HL-60 (cell line): ENCODE measurements around the gene ETHE1.
A peak's percentile ranks its signal among the peaks of the same experiment; 100 is the strongest.

Experiments
- DNase-seq, 2 experiments: peaks; one replicate each; pipeline ENCODE4 v3.0.0-alpha.2; 2010 to 2020; ENCODE audit warnings: low read depth in 1 of 2, low spot score in 1 of 2
- H3K27ac ChIP-seq: fragments of 250-450 bp; sonication (Bioruptor Pico); replicated peaks from 2 replicates; pipeline ENCODE4 v1.5.1; 2020; ENCODE audit warnings: mild to moderate bottlenecking, moderate library complexity
- H3K27me3 ChIP-seq: fragments of 250-450 bp; sonication (Bioruptor Pico); 2 replicates; pipeline ENCODE4 v1.5.1; 2021; ENCODE audit warnings: mild to moderate bottlenecking, moderate library complexity; ENCODE audit not compliant: insufficient read depth, poor library complexity, severe bottlenecking
- H3K4me3 ChIP-seq: replicated peaks from 2 replicates; pipeline ENCODE4 v1.5.1; 2011; ENCODE audit warnings: mild to moderate bottlenecking, control low read depth, low read length; ENCODE audit not compliant: insufficient read depth
- GABPA ChIP-seq: IDR thresholded peaks from 2 replicates; pipeline ENCODE4 v1.6.1; 2012; ENCODE audit warnings: low read depth
- POLR2AphosphoS5 ChIP-seq: IDR thresholded peaks from 2 replicates; pipeline ENCODE4 v1.6.1; 2012; ENCODE audit warnings: low read depth
- REST ChIP-seq: IDR thresholded peaks from 2 replicates; pipeline ENCODE4 v1.6.1; 2012; ENCODE audit warnings: low read depth; ENCODE audit not compliant: insufficient replicate concordance
- SPI1 ChIP-seq: IDR thresholded peaks from 2 replicates; pipeline ENCODE4 v1.6.1; 2012; ENCODE audit warnings: low read depth, mild to moderate bottlenecking, borderline replicate concordance
- TF ChIP-seq, protein P1 (sequence below): IDR thresholded peaks from one replicate; pipeline ENCODE4 v1.5.1; 2011; ENCODE audit warnings: low read length, control low read depth, inconsistent platforms; ENCODE audit not compliant: insufficient read depth

Gene ETHE1

GRCh38 chr19:43570174-43570791 is 43.3 kb upstream of the ETHE1 start:
- H3K27ac ChIP-seq: no peak overlapping the region
- no peak overlapping the region for H3K4me3 ChIP-seq
- DNase-seq: peak in 1 of 2 experiments; percentile 5
- H3K27me3 ChIP-seq: no peaks in the 10 kb centered on the region
- TF ChIP-seq, protein P1, sequence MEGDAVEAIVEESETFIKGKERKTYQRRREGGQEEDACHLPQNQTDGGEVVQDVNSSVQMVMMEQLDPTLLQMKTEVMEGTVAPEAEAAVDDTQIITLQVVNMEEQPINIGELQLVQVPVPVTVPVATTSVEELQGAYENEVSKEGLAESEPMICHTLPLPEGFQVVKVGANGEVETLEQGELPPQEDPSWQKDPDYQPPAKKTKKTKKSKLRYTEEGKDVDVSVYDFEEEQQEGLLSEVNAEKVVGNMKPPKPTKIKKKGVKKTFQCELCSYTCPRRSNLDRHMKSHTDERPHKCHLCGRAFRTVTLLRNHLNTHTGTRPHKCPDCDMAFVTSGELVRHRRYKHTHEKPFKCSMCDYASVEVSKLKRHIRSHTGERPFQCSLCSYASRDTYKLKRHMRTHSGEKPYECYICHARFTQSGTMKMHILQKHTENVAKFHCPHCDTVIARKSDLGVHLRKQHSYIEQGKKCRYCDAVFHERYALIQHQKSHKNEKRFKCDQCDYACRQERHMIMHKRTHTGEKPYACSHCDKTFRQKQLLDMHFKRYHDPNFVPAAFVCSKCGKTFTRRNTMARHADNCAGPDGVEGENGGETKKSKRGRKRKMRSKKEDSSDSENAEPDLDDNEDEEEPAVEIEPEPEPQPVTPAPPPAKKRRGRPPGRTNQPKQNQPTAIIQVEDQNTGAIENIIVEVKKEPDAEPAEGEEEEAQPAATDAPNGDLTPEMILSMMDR: no peak
- TF ChIP-seq GABPA (no peak), POLR2AphosphoS5 (peak; percentile 46; the same call in 1 of the 2 replicates), SPI1 (no peak)

DNA sequence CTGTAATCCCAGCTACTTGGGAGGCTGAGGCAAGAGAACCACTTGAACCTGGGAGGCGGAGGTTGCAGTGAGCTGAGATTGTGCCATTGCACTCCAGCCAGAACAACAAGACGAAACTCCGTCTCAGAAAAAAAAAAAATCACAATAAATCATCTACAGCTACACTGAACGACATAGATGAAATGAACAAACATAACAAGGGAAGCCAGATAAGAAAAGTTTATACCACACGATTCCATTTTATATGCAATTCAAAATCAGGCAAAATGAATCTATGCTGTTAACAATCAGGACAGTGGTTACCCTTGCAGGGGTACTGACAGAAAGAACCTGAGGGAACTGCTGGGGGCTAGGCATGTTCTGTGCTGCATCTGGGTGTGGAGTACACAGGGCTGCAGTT is 42.7 kb upstream of the ETHE1 start:
- H3K4me3 ChIP-seq: no peak overlapping the region
- no peak for DNase-seq
- no peaks in the 10 kb centered on the region for H3K27me3 ChIP-seq
- no peak overlapping the region for H3K27ac ChIP-seq
- TF ChIP-seq REST (no peak), GABPA (no peak), POLR2AphosphoS5 (no peak), SPI1 (no peak)
- TF ChIP-seq, protein P1: no peak

- TF ChIP-seq REST (no peak), GABPA (no peak), POLR2AphosphoS5 (no peak), SPI1 (no peak)
- TF ChIP-seq, protein P1: no peak
- DNase-seq: no peak
- Histone ChIP-seq H3K4me3 (no peak overlapping the region), H3K27me3 (no peaks in the 10 kb centered on the region), H3K27ac (no peak overlapping the region)
Measured at GRCh38 chr19:43564800-43565199, 37.8 kb upstream of the ETHE1 start.

GRCh38 chr19:43563816-43564457 is 36.9 kb upstream of the ETHE1 start:
- peak overlapping the region; percentile 81 for H3K27ac ChIP-seq
- peak in 1 of 2 experiments; percentile 25 for DNase-seq
- no peaks in the 10 kb centered on the region for H3K27me3 ChIP-seq
- no peak overlapping the region for H3K4me3 ChIP-seq
- no peak for TF ChIP-seq REST
- no peak for TF ChIP-seq GABPA
- TF ChIP-seq, protein P1: no peak
- TF ChIP-seq SPI1: no peak
- TF ChIP-seq POLR2AphosphoS5: no peak
